ENCODE data around the gene TMEM266.

GRCh38 chr15:76217029-76217881, 157.5 kb downstream of the TMEM266 start:
- TF ChIP-seq CTCF (conservative IDR thresholded peaks at IDR 0.05; ENCODE audit: low read depth in 2 of 2) (no peak), ZNF331 (CRISPR knock-in tag; IDR thresholded peaks at IDR 0.05; ENCODE audit: low read depth) (no peak), POLR2AphosphoS5 (IDR thresholded peaks at IDR 0.05; ENCODE audit: low read depth) (no peak), EZH2 (IDR thresholded peaks at IDR 0.05; ENCODE audit: low read depth, unreplicated experiment) (no peak), EZH2phosphoT487 (IDR thresholded peaks at IDR 0.05; ENCODE audit: unreplicated experiment) (no peak), ETS1 (IDR thresholded peaks at IDR 0.05) (no peak), CREB1 (CRISPR knock-in tag; IDR thresholded peaks at IDR 0.05; ENCODE audit: low read depth) (no peak), STAT1 (IDR thresholded peaks at IDR 0.05; ENCODE audit: unreplicated experiment) (no peak), JUNB (IDR thresholded peaks at IDR 0.05; ENCODE audit: unreplicated experiment) (no peak), REST (IDR thresholded peaks at IDR 0.05; ENCODE audit: unreplicated experiment) (no peak), ZNF114 (CRISPR knock-in tag; IDR thresholded peaks at IDR 0.05) (no peak)

Measured in GM23338 (cell line).